Muscle layer of duodenum (tissue), 2 donors: ENCODE results near the gene DRAP1.

ENCODE experiments used
- H3K27ac ChIP-seq: one replicate; pipeline ENCODE4 v1.7.0; 2013; ENCODE audit warnings: mild to moderate bottlenecking, low read length
- H3K27me3 ChIP-seq: one replicate; pipeline ENCODE4 v1.7.0; 2013; ENCODE audit warnings: low read depth, mild to moderate bottlenecking, control low read depth, low read length
- H3K36me3 ChIP-seq, 2 donors: one replicate each; pipeline ENCODE4 v1.7.0; 2013; ENCODE audit warnings: low read length in 2 of 2, control low read depth in 1 of 2, mild to moderate bottlenecking in 1 of 2; ENCODE audit not compliant: insufficient read depth in 2 of 2, control insufficient read depth in 1 of 2
- H3K4me1 ChIP-seq, 2 donors: one replicate each; pipeline ENCODE4 v1.7.0; 2013; ENCODE audit warnings: low read length in 2 of 2, mild to moderate bottlenecking in 2 of 2, control low read depth in 1 of 2, moderate library complexity in 1 of 2; ENCODE audit not compliant: insufficient read depth in 2 of 2, control insufficient read depth in 1 of 2
- H3K4me3 ChIP-seq, 2 donors: one replicate each; pipeline ENCODE4 v1.7.0; 2013; ENCODE audit warnings: low read length in 2 of 2, low read depth in 1 of 2, mild to moderate bottlenecking in 1 of 2
- H3K9me3 ChIP-seq, 2 donors: one replicate each; pipeline ENCODE4 v1.7.0; 2013; ENCODE audit warnings: low read length in 2 of 2, control low read depth in 1 of 2, mild to moderate bottlenecking in 1 of 2; ENCODE audit not compliant: control insufficient read depth in 1 of 2
- donor health status: healthy.

Gene DRAP1

GRCh38 chr11:65880844-65881421 is 38.3 kb upstream of the DRAP1 start:
- no peaks in the 10 kb centered on the region for H3K27me3 ChIP-seq
- H3K36me3 ChIP-seq: peaks cover 18 to 29% of the 10 kb centered on the region in 2 donors
- no peak overlapping the region for H3K4me3 ChIP-seq
- H3K4me1 ChIP-seq: peaks cover 0 to 6% of the 10 kb centered on the region in 2 donors
- H3K27ac ChIP-seq: no peak overlapping the region
- no peaks in the 10 kb centered on the region for H3K9me3 ChIP-seq

DNA sequence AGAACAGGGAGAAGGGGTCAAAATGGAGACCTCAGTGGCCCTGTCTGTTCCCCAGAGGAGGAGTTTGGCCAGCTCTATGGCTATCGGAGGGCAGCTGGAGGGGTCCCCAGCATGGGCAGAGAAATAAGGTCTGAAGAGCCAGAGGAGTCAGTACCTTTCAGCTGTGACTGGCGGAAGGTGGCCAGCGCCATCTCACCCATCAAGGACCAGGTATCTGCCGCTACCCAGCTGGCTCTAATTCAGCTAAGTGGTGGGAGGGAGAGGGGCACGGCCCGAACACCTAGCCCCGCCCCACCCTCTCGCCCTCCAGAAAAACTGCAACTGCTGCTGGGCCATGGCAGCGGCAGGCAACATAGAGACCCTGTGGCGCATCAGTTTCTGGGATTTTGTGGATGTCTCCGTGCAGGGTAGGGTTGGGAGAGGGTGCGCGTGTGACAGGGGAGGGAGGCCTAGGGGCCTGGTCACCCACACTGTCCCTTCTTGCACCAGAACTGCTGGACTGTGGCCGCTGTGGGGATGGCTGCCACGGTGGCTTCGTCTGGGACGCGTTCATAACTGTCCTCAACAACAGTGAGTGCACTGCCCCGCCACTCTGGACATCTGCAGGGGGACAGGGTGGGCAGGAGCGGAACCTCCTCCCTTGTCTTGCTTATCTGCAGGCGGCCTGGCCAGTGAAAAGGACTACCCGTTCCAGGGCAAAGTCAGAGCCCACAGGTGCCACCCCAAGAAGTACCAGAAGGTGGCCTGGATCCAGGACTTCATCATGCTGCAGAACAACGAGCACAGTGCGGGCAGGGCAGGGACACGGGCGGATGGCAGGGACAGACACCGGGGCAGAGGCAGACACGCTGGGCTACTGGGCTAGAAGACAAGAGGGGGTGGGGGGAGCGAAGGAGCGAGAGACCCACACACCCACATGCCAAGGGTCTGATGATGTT is 36.8 kb upstream of the DRAP1 start:
- H3K4me3 ChIP-seq: no peak overlapping the region
- peaks cover 18 to 29% of the 10 kb centered on the region in 2 donors for H3K36me3 ChIP-seq
- H3K27ac ChIP-seq: no peak overlapping the region

GRCh38 chr11:65883058-65883761 is 36.0 kb upstream of the DRAP1 start:
- H3K4me3 ChIP-seq: no peak overlapping the region
- H3K36me3 ChIP-seq: peaks cover 18 to 29% of the 10 kb centered on the region in 2 donors
- peaks cover 6 to 21% of the 10 kb centered on the region in 2 donors for H3K4me1 ChIP-seq
- H3K27ac ChIP-seq: no peak overlapping the region
- H3K27me3 ChIP-seq: no peaks in the 10 kb centered on the region
- H3K9me3 ChIP-seq: no peaks in the 10 kb centered on the region

More for the DNA sequence above, 36.8 kb upstream of the DRAP1 start:
- Histone ChIP-seq H3K27me3 (no peaks in the 10 kb centered on the region), H3K9me3 (no peaks in the 10 kb centered on the region), H3K4me1 (peaks cover under 1 to 16% of the 10 kb centered on the region in 2 donors)

DNA sequence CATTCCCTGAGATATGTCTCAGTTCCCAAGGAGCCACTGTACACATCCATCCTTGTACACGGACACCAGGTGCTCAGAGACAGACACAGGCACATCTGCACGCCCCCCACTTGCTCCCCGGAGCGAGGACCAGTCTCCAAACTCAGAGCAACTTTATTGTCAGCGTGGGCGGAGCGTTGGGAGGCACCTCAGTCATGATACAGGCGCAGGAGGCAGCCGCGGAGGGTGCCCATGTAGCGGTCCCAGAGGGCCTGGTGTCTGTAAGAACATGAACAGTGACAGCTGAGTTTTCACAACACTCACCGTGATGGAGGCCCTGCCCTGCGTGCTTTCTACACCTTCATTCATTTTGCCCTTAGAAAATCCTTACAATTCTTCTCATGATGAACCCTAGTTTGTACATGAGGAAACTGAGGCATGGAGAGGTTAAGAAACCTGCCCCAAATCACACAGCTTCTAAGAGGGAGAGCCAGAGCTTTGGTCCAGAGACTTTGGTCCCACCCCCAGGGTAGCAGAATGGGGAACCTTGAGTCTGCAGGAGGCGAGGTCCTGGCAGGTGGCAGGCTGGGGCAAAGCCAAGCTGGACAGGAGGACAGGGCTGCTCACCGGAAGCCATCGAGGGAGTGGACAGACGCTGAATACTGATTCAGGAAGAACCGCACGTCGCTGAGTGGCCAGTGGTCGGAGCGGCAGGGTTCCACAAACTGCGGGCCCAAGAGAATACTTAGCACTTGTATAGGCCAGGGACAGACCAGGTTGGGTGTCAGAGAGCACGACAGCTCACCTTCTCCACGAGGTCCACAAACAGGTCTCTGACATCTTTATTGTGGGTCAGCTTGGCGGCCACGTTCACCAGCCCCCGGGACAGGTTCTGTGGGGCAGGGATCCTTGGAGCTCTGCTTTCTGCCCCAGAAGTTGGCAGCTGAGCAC is 35.2 kb upstream of the DRAP1 start:
- H3K9me3 ChIP-seq: no peaks in the 10 kb centered on the region
- H3K27ac ChIP-seq: no peak overlapping the region
- peaks cover 6 to 21% of the 10 kb centered on the region in 2 donors for H3K4me1 ChIP-seq
- H3K36me3 ChIP-seq: peaks cover 18 to 29% of the 10 kb centered on the region in 2 donors
- no peak overlapping the region for H3K4me3 ChIP-seq
- no peaks in the 10 kb centered on the region for H3K27me3 ChIP-seq

GRCh38 chr11:65884716-65885092 is 34.5 kb upstream of the DRAP1 start:
- Histone ChIP-seq H3K36me3 (peaks cover 18 to 29% of the 10 kb centered on the region in 2 donors), H3K27me3 (no peaks in the 10 kb centered on the region), H3K4me3 (no peak overlapping the region), H3K9me3 (no peaks in the 10 kb centered on the region), H3K4me1 (peaks cover 8 to 24% of the 10 kb centered on the region in 2 donors), H3K27ac (no peak overlapping the region)

DNA sequence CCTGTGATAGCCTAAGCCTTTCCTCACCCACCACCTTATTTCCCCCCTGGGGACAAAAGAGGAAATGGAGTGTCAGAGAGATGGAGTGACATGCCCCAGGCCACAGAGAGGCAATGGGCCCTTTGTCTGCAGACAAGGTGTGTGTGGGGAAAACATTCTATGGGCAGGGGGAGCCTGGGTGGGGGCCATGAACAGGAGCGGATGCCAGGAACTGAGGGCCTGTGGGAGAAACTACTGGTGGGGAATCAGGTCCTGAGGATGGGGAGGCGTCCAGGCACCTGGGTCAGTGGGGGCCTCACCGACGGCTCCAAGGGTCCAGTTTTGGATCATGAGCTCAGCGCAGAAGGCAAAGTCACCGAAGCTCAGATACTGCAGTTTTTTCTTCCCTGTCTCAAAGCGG is 34.0 kb upstream of the DRAP1 start:
- Histone ChIP-seq H3K27me3 (no peaks in the 10 kb centered on the region), H3K4me3 (no peak overlapping the region), H3K4me1 (peaks cover 13 to 28% of the 10 kb centered on the region in 2 donors), H3K9me3 (no peaks in the 10 kb centered on the region), H3K36me3 (peaks cover 18 to 29% of the 10 kb centered on the region in 2 donors), H3K27ac (no peak overlapping the region)

- Histone ChIP-seq H3K27ac (no peak overlapping the region), H3K27me3 (no peaks in the 10 kb centered on the region), H3K36me3 (peaks cover 18 to 29% of the 10 kb centered on the region in 2 donors), H3K4me3 (no peak overlapping the region), H3K9me3 (no peaks in the 10 kb centered on the region), H3K4me1 (peaks cover 13 to 29% of the 10 kb centered on the region in 2 donors)
These were observed 33.3 kb upstream of the DRAP1 start for GRCh38 chr11:65885808-65886536.

DNA sequence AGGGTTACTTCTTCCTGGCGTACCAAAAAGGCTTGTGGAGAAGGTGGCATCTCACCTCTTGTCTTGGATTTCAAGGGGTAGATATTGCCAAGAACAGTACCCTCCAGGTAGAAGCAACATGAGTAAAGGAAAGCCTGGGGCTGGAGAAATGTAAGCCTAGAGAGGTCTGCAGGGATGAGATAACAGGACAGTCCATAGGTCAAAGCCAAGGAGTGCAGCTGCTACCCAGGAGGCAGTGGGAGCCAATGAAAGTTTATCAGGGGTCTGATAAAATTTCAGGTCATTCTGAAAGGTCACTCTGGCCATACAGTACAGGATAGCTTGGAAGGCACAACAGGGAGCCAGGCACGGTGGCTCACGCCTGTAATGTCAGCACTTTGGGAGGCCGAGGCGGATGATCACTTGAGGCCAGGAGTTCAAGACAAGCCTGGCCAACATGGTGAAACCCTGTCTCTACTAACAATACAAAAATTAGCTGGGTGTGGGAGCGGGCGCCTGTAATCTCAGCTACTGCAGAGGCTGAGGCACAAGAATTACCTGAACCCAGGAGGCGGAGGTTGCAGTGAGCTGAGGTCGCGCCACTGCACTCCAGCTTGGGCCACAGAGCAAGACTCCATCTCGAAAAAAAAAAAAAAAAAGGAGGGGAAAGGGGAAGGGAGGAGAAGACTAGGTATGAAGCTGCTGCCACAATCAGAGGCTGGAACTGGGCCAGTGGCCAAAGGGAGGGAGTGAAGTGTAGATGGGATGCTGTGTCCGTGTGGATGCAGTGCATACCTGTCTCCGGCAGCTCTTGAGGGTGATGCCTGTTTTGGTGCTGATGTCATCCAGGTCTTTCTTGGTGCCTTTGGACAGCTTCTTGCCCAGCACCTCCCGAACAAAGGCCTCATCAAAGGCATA is 32.2 kb upstream of the DRAP1 start:
- peak overlapping the region; percentile 97 for H3K27ac ChIP-seq
- no peaks in the 10 kb centered on the region for H3K9me3 ChIP-seq
- peaks cover 15 to 40% of the 10 kb centered on the region in 2 donors for H3K4me1 ChIP-seq
- H3K36me3 ChIP-seq: peaks cover 18 to 29% of the 10 kb centered on the region in 2 donors
- H3K4me3 ChIP-seq: peak overlapping the region; percentile 63 to 67
- H3K27me3 ChIP-seq: no peaks in the 10 kb centered on the region

- peaks cover 18 to 23% of the 10 kb centered on the region in 2 donors for H3K36me3 ChIP-seq
- H3K27me3 ChIP-seq: no peaks in the 10 kb centered on the region
- H3K27ac ChIP-seq: peak overlapping the region; percentile 97
- peaks cover 17 to 47% of the 10 kb centered on the region in 2 donors for H3K4me1 ChIP-seq
- H3K4me3 ChIP-seq: peak overlapping the region; percentile 63 to 67
- H3K9me3 ChIP-seq: no peaks in the 10 kb centered on the region
These were observed 31.5 kb upstream of the DRAP1 start for GRCh38 chr11:65887723-65888162.
